Measurements from ENCODE around the gene NDOR1.

Gene NDOR1

DNA sequence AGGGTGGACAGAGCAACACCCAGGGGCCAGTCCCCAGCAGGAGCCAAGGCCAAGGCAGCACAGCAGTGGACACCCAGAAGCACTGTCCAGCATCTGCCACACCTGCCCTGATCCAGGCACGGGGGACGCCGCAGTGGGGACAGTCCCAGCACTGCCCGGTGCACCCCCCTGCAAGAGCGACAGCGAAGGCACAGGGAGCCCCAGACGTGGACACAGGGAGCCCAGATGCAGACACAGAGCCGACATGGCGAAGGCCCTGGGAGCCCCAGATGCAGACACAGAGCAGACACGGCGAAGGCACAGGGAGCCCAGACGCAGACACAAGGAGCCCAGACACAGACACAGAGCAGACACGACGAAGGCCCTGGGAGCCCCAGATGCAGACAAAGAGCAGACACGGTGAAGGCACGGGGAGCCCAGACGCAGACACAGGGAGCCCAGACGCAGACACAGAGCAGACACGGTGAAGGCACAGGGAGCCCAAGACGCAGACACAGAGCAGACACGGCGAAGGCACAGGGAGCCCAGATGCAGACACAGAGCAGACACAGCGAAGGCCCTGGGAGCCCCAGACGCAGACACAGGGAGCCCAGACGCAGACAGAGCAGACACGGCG, 21.4 kb upstream of the NDOR1 start:
- DNase-seq: no peak

GRCh38 chr9:137184881-137185660, 20.4 kb upstream of the NDOR1 start:
- DNase-seq: no peak

- no peak for DNase-seq
These were observed 19.6 kb upstream of the NDOR1 start for GRCh38 chr9:137185921-137186320.

DNA sequence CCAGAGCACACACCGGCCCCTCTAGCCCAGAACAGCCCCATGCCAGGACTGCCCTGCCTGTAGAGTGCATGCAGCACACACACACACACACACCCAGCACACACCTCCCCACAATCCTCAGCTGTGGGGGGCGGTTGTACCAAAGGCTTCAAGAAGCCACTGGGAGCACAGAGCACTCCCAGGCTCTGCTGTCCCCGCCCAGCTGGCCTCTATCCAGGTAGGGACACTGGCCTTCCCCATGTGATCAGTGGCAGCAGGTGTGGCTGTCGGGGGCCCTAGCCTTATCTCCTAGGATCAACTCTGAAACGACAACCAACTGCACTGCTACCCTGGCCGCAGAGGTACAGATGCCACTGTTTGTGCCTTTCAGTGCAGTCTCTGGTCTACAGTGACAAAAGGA, 19.1 kb upstream of the NDOR1 start:
- no peak for DNase-seq

GRCh38 chr9:137187386-137187785, 18.1 kb upstream of the NDOR1 start:
- no peak for DNase-seq

GRCh38 chr9:137188086-137188489, 17.4 kb upstream of the NDOR1 start:
- no peak for DNase-seq

GRCh38 chr9:137188490-137189296, 16.8 kb upstream of the NDOR1 start, which contains the start of the genes ANAPC2 and SSNA1:
TSS of gene ANAPC2 (minus strand) at chr9:137188560. CDS start at chr9:137188532, 28 bp downstream.
TSS of gene SSNA1 (plus strand) at chr9:137188676. CDS start at chr9:137188727, 51 bp downstream.
- DNase-seq: peak; percentile 96

DNA sequence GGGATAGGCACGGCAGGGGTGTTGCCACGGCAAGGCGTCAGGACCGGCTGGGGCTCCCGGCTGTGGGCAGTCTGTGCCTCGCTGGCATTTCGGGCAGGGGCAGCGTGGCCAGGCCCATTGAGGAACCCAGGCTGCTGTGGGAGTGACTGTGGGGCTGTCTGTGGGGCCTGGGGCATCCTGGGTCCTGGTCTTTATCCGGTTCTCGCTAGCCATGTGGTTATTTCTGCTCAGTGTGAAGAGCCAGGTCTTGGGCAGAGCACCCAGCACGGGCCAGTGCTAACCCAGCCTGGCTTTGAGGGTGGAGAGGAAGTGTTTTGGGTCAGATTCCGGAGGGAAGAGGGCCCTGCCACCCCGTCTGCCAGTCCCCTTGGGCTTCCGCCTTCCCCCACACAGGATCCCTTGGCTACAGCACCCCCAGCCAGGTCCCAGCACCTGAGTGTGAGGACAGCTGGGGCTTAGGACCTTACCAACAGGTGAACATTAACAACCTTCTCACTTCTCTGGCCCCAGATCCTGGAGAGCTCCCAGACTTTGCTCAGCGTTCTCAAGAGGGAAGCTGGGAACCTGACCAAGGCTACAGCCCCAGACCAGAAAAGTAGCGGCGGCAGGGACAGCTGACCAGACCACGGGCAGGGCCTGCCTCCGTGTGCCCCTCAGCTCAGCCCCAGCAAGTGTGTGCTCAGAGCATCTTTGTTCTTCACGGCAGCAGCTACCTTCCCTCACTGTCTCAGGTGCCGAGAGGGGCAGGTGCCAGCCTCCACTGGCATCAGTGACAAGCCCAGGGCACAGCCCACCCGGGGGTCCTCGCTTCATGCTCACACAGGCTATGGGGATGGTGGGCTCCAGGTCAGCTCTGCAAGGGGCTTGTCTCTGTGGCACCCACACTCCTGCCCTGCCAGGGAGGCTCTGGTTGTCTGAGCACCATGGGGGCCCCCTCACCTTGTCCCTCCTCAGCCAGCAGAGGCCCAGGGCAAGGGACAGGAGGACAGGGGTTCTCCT, 15.9 kb upstream of the NDOR1 start:
- DNase-seq: no peak

DNA sequence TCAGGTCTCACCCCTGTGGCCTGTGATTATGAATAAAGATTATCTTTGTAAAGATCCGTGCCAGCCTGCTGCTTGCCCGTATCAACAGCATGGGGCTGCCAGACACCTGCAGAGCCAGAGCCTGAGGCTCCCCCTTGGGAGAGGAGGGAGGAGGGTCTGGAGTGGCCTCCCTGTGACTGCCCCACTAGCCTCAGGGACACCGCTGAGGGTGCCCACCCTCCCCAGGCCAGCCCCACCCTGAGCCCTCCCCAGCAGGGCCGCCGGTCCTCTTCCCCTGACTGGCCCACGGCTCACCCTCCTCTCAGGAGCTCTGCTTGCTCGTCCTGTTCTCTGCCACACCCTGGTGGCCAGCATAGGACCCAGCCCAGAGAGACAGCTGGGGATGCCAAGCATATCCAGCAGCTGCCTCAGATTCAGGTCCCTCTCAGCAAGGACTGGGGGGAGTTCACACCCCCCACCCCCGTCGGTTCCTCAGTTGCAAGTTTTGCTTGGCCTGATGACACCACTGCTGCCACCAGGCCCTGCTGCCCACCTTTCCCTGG, 15.1 kb upstream of the NDOR1 start:
- no peak for DNase-seq

DNA sequence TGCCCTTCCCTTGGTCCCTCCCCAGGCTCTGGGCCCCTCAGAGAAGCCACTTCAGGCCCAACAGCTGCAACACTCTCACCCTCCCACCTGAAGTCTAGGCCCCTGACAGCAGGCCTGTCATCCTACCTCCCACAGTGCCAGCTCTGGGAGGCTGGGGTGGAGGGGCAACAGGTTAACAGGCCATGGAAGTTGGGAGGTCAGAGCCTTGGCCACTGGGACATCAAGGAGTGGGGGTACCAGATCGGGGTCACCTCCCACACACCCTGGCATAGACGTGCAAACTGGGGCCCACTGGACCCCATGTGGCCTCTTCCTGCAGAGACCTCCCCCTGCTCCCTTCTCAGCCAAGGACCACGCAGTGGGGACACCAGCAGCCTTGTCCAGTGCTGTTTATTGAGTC, 14.3 kb upstream of the NDOR1 start:
- DNase-seq: no peak

- DNase-seq: no peak
These were observed 13.6 kb upstream of the NDOR1 start for GRCh38 chr9:137191691-137192447.

DNA sequence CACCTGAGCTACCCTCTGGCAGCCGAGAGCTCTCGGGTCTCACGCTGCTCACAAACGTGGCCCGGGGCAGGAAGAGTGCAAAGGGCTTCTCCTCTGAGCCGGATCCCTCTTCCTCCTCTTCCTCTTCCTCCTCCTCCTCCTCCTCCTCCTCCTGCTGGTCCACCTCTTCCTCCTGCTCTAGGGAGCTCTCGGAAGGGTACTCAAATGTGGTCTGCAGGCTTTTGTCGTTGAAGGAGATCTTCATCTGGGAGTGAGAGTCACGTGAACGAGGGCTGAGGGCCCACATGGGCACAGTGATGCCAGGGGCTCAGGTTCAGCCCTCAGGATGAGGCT, 13.1 kb upstream of the NDOR1 start:
- no peak for DNase-seq

DNA sequence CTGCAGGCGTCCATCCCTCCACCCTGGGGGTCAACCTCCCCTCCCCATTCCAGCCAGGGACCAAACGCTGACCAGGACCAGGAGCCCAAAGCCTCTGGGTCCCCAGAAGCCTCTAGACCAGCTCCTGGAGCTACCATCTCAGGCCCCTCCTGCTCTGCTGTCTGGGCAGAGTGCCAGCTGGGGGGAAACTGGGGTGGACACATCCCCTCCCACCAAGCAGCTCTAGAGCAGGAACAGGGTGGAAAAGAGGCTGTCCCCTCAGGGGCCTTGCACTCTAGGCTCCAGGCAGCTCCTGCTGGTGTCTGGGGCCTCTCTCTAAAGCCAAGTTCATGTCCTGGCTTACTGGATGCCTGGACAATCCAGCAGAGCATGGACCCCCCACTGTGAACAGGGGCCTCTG, 12.6 kb upstream of the NDOR1 start:
- DNase-seq: no peak

DNA sequence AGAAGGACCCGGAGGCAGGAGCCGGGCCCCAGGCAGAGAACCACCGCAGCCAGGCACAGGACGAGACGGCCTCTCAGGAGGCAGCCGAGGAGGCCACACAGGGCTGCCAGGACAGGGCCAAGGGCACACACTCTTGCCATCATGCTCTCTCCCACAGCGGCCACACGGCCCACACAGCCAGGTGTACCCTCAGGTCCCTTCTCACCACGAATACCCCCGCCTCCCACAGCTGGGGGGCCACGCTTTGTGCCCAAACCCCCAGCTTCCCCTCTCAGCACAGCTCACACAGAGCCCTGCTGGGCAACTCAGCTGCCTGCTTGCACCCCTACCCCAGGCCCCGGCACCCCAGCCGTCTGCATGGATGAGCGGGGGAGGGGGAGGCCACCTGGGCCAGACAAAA, 11.7 kb upstream of the NDOR1 start:
- DNase-seq: no peak

GRCh38 chr9:137194388-137194787, 11.1 kb upstream of the NDOR1 start:
- DNase-seq: no peak

DNA sequence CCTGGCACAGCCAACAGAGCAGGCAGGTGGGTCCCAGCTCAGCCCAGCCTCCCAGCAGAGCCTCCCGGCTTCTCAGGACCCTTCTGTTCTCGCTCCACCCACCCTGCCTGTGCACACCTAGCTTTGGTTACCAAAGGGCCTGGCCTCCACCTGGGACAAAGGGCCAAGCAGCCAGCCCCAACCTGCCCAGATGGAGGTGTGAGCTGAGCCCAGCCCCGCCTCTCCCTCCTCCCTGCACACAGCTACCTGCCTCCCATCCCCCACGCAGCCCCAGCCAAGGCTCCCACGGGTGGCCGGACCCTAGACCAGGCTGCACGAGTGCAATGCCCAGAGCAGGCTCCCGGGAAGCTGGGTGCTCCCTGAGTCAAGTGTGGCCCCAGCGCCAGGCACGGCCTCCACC, 10.6 kb upstream of the NDOR1 start:
- DNase-seq: no peak

DNA sequence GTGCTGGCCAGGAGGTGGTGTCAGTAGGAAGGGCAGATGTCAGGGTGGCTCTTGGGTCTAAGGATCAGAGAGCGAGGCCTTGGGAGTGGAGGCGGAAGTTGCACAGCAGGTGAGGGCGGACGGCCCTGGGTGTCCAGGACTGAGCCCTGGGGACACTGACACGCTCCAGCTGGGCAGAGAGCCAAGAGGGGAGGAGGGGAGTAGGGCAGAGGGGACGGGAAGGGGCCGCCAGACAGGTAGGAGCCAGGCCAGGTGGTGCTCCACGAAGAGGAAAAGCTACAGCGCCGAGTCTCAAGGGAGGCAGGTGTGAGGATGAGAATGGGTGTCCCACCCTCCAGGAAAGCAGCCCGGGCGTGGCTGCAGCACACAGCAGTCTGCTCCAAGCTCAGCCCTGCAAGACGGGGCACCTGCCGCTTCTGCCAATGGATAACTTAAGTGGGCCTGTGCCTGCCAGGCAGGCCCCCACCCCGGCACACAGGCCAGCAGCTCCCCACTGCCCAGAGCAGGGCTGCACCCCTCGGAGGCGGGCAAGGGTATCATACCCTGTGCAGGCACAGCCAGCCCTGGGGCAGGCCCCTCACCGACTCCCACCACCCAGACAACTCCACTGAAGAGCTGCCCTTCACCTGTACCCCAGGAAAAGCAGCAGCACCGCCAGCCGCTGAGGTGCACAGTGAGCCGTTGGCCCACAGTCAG, 9.8 kb upstream of the NDOR1 start:
- DNase-seq: no peak

DNA sequence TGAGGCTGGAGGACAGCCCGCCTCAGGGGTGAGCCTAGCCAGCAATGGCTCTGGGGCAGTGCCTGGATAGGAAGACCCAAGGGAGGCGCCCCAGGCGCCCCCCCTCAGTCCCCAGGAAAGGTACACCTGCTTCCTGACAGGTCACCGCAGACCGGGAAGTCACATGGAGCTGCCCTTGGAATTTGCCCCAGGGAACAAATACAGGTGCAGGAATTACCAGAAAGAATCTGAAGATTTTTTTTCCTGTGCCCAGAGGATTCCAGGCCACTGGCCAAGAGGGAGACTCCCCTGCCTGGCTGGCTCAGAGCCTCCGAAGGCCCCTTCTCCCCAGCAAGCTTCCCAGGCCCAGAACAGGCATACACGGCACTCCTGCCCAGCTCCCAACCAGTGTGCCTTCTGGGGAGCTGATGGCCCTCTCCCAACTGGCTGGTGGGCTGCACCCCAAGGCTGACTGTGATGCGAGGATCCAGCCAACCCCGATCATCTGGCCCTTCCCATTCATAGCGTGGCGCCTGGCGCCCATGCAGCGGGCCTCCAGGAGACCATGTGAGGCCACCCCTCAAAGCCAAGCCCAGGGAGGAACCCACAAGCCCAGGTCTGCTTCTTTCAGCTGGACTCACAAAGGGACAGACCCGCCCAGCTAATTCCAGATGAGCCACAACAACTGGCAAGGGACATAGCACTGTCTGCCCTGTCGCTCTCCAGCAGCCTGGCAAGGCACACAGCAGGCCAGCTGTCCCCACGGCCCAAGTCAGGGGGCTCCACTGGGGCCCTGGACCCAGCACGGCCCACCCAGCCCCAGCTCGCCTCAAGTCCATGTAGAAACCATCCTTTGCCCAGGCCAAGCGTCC, 7.2 kb upstream of the NDOR1 start:
- DNase-seq: no peak

DNA sequence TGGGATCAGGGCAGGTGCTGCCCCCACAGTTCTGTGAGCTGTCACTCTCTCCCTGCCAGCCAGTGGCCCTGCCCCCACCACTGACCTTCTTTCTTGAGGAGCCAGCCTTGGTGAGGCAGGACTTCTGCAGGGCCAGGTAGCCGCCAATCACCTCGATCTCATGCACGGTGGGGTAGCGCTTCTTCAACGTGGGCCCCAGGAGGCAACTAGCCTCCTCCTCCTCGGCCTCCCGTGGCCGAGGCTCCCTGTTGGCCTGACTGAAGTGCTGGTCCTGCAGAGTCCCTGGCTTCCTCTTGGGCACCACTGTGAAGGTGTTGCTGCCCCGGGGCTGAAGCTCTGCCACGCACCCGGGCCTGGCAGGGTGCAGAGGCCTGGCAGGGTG, 6.6 kb upstream of the NDOR1 start:
- DNase-seq: no peak

All from right forelimb (tissue), 1 donor.